Left ventricle myocardium inferior (tissue), 1 donor: ENCODE measurements around the gene WAC. TPM values are rescaled to one million over a fixed set of nuclear protein-coding genes. Genes with fewer than 3 reads are reported as not detected.

Source experiments
- DNase-seq: peaks from one replicate; pipeline ENCODE4 v3.0.0-alpha.2; 2020
- H3K27ac ChIP-seq: fragments of 200-600 bp; replicated peaks from 2 replicates; pipeline ENCODE4 v1.8.0; 2021
- H3K27me3 ChIP-seq: fragments of 200-600 bp; 2 replicates; pipeline ENCODE4 v1.8.0; 2021; ENCODE audit warnings: low read depth
- H3K36me3 ChIP-seq: fragments of 200-600 bp; 2 replicates; pipeline ENCODE4 v1.8.0; 2021
- H3K4me1 ChIP-seq: fragments of 200-600 bp; 2 replicates; pipeline ENCODE4 v1.8.0; 2021
- H3K4me3 ChIP-seq: fragments of 200-600 bp; 2 replicates; pipeline ENCODE4 v1.8.0; 2021; ENCODE audit warnings: mild to moderate bottlenecking, moderate library complexity
- H3K9me3 ChIP-seq: fragments of 200-600 bp; replicated peaks from 2 replicates; pipeline ENCODE4 v1.8.0; 2021
- CTCF ChIP-seq: fragments of 200-600 bp; IDR thresholded peaks from 2 replicates; pipeline ENCODE4 v1.8.0; 2021; ENCODE audit warnings: antibody characterized with exemption, mild to moderate bottlenecking, borderline replicate concordance
- intact Hi-C: fragments of 100-400 bp; cut with micrococcal nuclease; formaldehyde crosslinking; loops from one replicate; pipeline ENCODE4 v1.11.0; 2022
- total RNA-seq: library from RNA; stranded (reverse); fragmentation: NEBNext Ultra II Directional; extraction: Animal tissue kit (Norgen Biotek cat#: 25700); gene quantifications from one replicate; pipeline ENCODE4 v1.2.1, GENCODE V29; 2021
- donor health status: DM: no; HTN: yes; CAD: no; lungs with severe emphysema.

Gene WAC
- total RNA-seq, 1 donor from 2014 or later, result 103 TPM

- DNase-seq, result no peak
- Histone ChIP-seq H3K9me3 (no peaks in the 10 kb centered on the region), H3K27me3 (peaks cover 12% of the 10 kb centered on the region), H3K4me1 (peaks cover 7% of the 10 kb centered on the region), H3K4me3 (no peak overlapping the region), H3K36me3 (peaks cover under 1% of the 10 kb centered on the region), H3K27ac (no peak overlapping the region)
- TF ChIP-seq CTCF, result no peak
- intact Hi-C loops, result loop anchor here (5.0 kb wide), 1 partner anchor 675 kb away; no protein-coding TSS in a partner anchor
These were observed 94.2 kb downstream of the WAC start for GRCh38 chr10:28627102-28627501.

GRCh38 chr10:28628184-28628893 is 95.4 kb downstream of the WAC start:
- Histone ChIP-seq H3K27me3 (peaks cover 12% of the 10 kb centered on the region), H3K4me3 (no peak overlapping the region), H3K27ac (no peak overlapping the region), H3K4me1 (peaks cover 7% of the 10 kb centered on the region), H3K36me3 (no peaks in the 10 kb centered on the region), H3K9me3 (no peaks in the 10 kb centered on the region)
- DNase-seq, result peak; percentile 75
- TF ChIP-seq CTCF, result peak; percentile 89
- intact Hi-C loops, result loop anchor here (5.0 kb wide), 1 partner anchor 674 kb away; no protein-coding TSS in a partner anchor

GRCh38 chr10:28631896-28632583 is 99.1 kb downstream of the WAC start:
- intact Hi-C loops, result no loop called here

GRCh38 chr10:28632584-28632945 is 99.6 kb downstream of the WAC start:
- no peak for TF ChIP-seq CTCF
- no peaks in the 10 kb centered on the region for H3K9me3 ChIP-seq
- no peak overlapping the region for H3K4me3 ChIP-seq
- no peak for DNase-seq
- no peak overlapping the region for H3K27ac ChIP-seq
- H3K27me3 ChIP-seq, result peaks cover 12% of the 10 kb centered on the region
- H3K4me1 ChIP-seq, result peaks cover 7% of the 10 kb centered on the region
- no peaks in the 10 kb centered on the region for H3K36me3 ChIP-seq
- intact Hi-C loops, result no loop called here

More at GRCh38 chr10:28631896-28632583, 99.1 kb downstream of the WAC start:
- peaks cover 12% of the 10 kb centered on the region for H3K27me3 ChIP-seq
- H3K9me3 ChIP-seq, result no peaks in the 10 kb centered on the region
- TF ChIP-seq CTCF, result no peak
- no peak overlapping the region for H3K27ac ChIP-seq
- no peaks in the 10 kb centered on the region for H3K36me3 ChIP-seq
- no peak overlapping the region for H3K4me3 ChIP-seq
- DNase-seq, result no peak
- peaks cover 7% of the 10 kb centered on the region for H3K4me1 ChIP-seq

- Histone ChIP-seq H3K9me3 (peaks cover 10% of the 10 kb centered on the region), H3K27ac (no peak overlapping the region), H3K4me3 (no peak overlapping the region), H3K27me3 (peaks cover 12% of the 10 kb centered on the region), H3K36me3 (no peaks in the 10 kb centered on the region), H3K4me1 (no peaks in the 10 kb centered on the region)
- intact Hi-C loops, result no loop called here
- DNase-seq, result no peak
- no peak for TF ChIP-seq CTCF
These were observed 100.8 kb downstream of the WAC start for GRCh38 chr10:28633750-28634149.
